ENCODE measurements around the gene SYNDIG1L.

Gene SYNDIG1L

DNA sequence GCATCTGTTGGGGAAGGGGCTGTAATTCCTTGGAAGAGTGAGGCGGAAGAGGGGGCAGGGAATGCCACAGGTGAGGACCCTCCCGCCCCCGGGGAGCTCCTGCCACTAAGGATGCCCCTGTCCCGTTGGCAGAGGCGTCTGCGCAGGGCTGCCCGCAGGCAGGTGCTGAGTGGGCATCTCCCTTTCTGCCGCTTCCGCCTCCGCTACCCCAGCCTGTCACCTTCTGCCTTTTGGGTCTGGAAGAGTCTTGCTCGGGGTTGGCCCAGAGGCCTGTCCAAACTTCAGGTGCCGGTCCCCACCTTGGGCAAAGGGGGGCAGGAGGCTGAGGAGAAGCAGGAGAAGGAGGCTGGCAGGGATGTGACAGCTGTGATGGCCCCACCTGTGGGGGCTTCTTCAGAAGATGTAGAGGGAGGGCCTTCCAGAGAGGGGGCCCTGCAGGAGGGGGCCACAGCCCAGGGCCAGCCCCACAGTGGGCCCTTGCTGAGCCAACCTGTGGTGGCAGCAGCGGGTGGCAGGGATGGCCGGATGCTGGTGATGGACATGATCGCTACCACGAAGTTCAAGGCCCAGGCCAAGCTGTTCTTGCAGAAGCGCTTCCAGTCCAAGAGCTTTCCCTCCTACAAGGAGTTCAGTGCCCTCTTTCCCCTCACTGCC lies 67.7 kb downstream of the SYNDIG1L start:
- no peak overlapping the region for H3K27ac ChIP-seq
- no peak for TF ChIP-seq CTCF (conservative IDR thresholded peaks at IDR 0.05)

DNA sequence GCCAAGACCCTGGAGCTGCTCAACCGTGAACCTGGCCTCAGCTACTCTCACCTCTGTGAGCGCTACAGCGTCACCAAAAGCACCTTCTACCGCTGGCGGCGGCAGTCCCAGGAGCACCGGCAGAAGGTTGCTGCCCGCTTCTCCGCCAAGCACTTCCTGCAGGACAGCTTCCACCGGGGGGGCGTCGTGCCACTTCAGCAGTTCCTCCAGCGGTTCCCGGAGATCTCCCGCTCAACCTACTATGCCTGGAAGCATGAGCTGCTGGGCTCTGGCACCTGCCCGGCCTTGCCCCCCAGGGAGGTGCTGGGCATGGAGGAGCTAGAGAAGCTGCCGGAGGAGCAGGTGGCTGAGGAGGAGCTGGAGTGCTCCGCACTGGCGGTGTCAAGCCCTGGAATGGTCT lies 68.4 kb downstream of the SYNDIG1L start:
- H3K27ac ChIP-seq = no peak overlapping the region
- TF ChIP-seq CTCF (conservative IDR thresholded peaks at IDR 0.05) = no peak

DNA sequence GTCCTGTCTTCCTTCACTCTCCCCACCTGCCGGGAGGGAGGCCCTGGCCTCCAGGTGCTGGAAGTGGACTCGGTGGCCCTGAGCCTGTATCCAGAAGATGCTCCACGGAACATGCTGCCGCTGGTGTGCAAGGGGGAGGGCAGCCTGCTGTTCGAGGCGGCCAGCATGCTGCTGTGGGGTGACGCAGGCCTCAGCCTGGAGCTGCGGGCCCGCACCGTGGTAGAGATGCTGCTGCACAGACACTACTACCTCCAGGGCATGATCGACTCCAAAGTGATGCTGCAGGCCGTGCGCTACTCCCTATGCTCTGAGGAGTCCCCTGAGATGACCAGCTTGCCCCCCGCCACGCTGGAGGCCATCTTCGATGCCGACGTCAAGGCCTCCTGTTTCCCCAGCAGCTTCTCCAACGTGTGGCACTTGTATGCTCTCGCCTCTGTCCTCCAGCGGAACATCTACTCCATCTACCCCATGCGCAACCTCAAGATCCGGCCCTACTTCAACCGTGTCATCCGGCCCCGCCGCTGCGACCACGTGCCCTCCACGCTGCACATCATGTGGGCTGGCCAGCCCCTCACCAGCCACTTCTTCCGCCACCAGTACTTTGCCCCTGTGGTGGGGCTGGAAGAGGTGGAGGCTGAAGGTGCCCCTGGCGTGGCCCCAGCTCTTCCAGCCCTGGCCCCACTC lies 69.0 kb downstream of the SYNDIG1L start:
- no peak overlapping the region for H3K27ac ChIP-seq
- TF ChIP-seq CTCF (conservative IDR thresholded peaks at IDR 0.05) = no peak
